Measurements from ENCODE around the gene ERO1B.
A peak's percentile ranks its signal among the peaks of the same experiment; 100 is the strongest.

Gene ERO1B

DNA sequence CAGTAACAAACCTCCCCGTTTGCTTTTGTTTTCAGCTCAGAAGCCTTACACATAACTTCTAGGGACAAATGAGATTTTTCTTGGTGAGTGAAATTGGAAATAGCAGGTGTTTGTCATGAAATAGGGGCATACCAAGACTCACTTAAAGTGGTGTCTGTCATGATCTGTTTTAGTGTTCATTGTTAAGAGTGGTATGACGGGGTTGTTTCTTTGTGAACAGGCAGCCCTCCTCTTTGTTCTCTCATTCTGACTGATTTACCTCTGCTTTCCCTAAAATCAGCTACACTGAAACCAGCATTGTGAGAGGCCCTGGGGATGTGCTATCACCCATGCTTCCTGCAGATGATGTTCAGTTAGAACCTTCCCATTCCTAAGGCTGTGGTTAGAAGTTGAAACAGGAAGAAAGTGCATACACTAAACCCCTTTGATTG, 2.5 kb upstream of the ERO1B start:
- DNase-seq (ENCODE audit: insufficient read length, low spot score) (no peak), FAIRE-seq (no peak)
- no peak for TF ChIP-seq POLR2A (IDR thresholded peaks at IDR 0.05; ENCODE audit: low read depth, low read length)

DNA sequence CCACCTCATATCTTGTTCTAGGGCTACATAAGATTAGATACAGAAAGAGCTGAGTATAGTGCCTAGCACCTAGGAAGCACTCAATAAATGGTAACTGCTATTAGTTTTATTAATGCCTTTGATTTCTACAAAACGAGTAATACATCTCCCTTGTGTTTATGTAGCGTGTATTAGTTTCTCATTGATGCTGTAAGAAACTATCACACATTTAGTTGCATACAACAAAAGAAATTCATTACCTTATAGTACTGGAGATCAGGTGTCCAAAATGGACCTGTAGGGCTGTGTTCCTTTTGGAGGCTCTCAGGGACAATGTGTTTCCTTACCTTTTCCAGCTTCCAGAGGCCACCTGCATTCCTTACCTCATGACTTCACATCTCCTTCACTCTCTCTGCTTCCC, 961 bp upstream of the ERO1B start:
- DNase-seq (ENCODE audit: insufficient read length, low spot score): no peak
- FAIRE-seq: no peak
- TF ChIP-seq POLR2A (IDR thresholded peaks at IDR 0.05; ENCODE audit: low read depth, low read length): no peak

DNA sequence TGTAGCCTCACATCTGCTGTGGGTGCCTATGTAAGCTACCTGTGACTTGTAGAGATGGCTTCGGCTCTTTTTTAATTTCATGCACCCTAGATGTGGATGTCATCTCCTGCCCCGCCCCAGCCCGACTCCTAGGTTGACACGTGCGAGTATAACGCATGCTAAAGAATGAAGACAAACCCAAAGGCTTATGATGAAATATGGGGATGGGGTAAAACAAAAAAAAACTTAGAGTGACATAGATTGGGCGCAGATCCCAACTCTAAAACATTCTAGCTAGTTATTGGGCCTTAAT, 613 bp upstream of the ERO1B start:
- FAIRE-seq (no peak), DNase-seq (ENCODE audit: insufficient read length, low spot score) (no peak)
- TF ChIP-seq POLR2A (IDR thresholded peaks at IDR 0.05; ENCODE audit: low read depth, low read length): no peak

DNA sequence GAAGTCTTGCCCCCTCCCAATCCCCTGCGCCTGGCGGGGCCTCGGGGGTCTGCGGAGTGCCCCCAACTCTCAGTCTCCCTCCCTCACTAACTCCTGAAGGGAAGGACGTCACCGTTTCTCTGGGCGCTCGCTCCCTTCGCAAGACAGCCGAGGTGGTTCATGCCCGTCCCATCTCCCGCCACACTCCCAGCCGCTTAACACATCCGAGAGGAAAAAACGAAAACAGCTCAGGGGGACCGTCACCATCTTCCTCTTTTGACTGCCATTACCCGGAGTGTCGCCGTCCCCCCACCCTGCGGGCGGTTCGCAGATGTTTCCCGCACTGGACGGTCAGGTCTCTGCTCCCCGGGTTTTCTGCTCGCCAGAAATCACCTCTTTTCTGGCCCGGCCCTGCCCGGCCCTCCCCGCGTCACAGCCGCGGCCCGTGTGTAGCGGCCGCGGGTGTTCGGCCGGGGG, 532 bp downstream of the ERO1B start:
- FAIRE-seq (no peak), DNase-seq (ENCODE audit: insufficient read length, low spot score) (peak; percentile 28)
- no peak for TF ChIP-seq POLR2A (IDR thresholded peaks at IDR 0.05; ENCODE audit: low read depth, low read length)

DNA sequence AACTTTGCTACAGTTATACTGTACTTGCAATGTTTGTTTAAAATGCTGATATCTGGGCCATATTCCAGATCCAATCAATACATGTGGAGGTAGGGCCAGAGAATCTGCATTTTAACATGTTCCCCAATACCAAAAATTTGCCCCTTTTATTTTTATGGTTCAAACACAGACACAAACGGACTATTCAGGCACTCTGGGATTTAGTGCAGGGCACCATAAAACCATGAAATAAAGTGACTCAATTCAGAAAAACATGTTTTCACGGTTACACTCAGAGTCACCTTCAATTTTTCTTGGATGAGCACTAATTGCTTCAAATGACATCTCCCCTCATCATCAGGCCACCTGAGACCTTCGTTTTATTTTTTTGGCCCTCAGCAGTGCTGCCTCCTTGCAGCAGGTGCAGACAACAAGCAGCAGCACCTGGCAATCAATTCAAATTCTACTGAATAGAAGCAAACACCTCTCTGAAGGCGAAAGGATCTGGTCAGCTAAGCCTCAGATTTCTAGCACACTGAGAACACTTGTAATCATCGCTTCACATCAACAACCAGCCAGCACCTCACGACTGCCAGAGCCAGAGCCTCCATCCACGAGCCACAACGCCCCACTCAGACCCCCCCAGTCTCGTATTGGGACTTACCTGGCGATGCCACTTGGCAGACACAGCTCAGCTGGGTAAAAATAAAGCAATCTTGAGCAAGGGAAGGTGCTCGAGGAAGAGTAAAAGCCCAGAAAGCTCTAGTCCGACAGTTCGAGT, 1.1 kb downstream of the ERO1B start:
- TF ChIP-seq POLR2A (IDR thresholded peaks at IDR 0.05; ENCODE audit: low read depth, low read length): no peak
- FAIRE-seq: no peak
- DNase-seq (ENCODE audit: insufficient read length, low spot score): no peak

DNA sequence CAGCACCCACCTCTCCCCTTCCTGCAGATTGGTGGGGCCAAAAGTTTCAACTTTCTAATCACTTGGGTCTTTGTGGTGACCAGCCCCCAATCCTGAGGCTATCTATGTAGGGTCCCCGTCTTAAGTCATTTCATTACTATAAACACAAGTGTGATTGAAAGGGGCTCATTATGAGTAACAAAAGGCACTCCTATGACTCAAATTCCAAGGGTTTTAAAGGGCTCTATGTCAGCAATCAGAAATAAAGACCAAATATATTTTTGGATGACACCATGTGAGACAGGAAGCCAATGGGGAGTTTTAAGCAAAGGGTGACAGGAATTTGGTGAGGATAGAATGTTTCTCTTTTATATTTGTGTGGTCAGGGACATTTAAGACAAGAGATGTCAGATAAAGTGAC, 6.2 kb downstream of the ERO1B start:
- DNase-seq (ENCODE audit: insufficient read length, low spot score): no peak
- FAIRE-seq: no peak
- no peak for TF ChIP-seq POLR2A (IDR thresholded peaks at IDR 0.05; ENCODE audit: low read depth, low read length)

DNA sequence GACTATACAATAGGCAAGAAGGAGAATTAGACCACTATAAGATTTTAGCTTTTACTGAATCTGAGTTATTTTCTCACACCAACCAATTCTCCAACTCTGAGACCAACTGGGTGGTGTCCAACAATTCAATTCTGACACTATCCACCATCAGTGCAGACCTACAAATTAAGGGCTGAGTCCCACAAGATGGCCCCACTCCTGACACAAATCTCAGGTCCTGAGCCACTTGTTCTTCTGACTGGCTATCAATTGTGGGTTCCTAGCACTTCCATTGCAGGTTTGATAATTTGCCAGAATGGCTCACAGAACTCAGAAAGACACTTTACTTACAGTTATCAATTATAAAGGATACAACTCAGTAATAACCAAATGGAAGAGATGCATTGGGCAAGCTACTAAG, 6.7 kb downstream of the ERO1B start:
- no peak for FAIRE-seq
- no peak for DNase-seq (ENCODE audit: insufficient read length, low spot score)
- no peak for TF ChIP-seq POLR2A (IDR thresholded peaks at IDR 0.05; ENCODE audit: low read depth, low read length)

DNA sequence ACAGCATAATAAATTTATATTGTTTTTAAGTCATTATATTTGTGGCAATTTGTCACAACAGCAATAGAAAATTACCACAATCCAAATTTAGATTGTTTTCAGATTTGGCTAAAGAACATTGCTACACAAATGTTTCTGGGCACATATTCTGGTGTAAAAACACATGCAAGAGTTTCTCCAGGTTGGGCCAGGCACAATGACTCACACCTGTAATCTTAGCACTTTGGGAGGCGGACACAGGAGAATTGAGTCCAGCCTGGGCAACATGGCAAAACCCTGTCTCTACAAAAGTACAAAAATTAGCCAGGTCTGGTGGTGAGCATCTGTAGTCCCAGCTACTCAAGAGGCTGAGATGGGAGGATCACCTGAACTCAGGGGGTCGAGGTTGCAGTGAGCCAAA, 8.4 kb downstream of the ERO1B start:
- no peak for FAIRE-seq
- TF ChIP-seq POLR2A (IDR thresholded peaks at IDR 0.05; ENCODE audit: low read depth, low read length): no peak
- DNase-seq (ENCODE audit: insufficient read length, low spot score): no peak

DNA sequence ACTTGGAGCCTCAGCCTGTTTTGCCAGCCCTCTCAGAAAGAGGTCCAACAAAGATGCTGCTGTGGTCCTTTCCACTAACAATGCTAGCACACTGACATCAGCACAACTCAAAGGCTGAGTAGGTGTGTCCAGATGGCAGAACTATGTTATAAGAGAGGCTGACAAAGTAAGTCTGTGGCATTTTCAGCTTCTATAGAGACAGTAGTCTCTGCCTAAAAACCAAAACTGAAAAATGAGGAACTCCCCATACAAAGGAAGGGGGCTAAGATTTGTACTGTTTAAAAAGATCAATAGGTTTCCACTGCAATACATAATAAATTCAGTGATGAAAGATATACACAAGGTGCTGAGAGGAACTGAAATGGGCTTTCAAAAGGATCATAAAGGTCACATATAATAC, 12.3 kb downstream of the ERO1B start:
- no peak for DNase-seq (ENCODE audit: insufficient read length, low spot score)
- TF ChIP-seq POLR2A (IDR thresholded peaks at IDR 0.05; ENCODE audit: low read depth, low read length): no peak
- FAIRE-seq: no peak

DNA sequence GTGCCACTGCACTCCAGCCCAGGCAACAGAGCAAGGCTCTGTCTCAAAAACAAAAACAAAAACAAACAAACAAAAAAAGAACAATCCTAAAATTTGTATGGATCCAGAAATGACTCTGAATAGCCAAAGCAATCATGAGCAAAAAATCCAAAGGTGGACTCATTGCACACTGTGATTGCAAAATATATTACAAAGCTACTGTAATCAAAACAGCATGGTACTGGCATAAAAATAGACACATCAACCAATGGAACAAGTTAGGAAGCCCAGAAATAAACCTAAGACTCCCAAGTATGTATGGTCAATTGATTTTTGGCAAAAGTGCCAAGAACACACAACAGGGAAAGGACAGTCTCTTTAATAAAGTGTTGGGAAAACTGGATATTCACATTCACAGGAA, 19.9 kb downstream of the ERO1B start:
- no peak for DNase-seq (ENCODE audit: insufficient read length, low spot score)
- no peak for TF ChIP-seq POLR2A (IDR thresholded peaks at IDR 0.05; ENCODE audit: low read depth, low read length)
- no peak for FAIRE-seq

DNA sequence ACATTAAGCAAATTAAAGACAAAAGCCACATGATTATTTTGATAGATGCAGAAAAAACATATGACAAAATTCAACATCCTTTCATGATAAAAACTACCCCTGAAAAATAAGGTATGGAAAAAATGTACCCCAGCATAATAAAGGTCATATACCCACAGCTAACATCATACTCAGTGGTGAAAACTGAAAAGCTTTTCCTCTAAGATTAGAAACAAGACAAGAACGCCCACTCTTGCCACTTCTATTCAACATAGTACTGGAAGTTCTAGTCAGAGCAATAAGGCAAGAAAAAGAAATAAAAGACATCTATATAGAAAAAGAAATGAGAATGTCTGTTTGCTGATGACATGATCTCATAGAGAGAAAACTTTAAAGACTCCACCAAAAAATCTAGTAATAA, 20.7 kb downstream of the ERO1B start:
- FAIRE-seq (no peak), DNase-seq (ENCODE audit: insufficient read length, low spot score) (no peak)
- no peak for TF ChIP-seq POLR2A (IDR thresholded peaks at IDR 0.05; ENCODE audit: low read depth, low read length)

DNA sequence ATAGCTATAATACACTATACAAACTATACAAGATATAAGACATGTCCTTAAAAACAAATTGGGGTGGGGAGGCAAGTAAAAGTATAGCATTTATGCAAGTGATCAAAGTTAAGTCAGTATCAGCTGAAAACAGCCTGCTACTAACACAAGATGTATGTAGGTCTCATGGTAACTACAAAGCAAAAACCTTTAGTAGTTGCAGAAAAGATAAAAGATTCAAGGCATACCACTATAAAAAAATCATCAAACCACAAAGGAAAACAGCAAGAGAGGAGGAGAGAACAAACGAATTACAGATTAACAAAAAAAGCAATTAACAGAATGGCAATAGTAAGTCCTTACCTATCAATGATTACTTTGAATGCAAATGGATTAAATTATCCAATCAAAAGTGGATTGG, 22.7 kb downstream of the ERO1B start:
- FAIRE-seq (no peak), DNase-seq (ENCODE audit: insufficient read length, low spot score) (no peak)
- no peak for TF ChIP-seq POLR2A (IDR thresholded peaks at IDR 0.05; ENCODE audit: low read depth, low read length)

DNA sequence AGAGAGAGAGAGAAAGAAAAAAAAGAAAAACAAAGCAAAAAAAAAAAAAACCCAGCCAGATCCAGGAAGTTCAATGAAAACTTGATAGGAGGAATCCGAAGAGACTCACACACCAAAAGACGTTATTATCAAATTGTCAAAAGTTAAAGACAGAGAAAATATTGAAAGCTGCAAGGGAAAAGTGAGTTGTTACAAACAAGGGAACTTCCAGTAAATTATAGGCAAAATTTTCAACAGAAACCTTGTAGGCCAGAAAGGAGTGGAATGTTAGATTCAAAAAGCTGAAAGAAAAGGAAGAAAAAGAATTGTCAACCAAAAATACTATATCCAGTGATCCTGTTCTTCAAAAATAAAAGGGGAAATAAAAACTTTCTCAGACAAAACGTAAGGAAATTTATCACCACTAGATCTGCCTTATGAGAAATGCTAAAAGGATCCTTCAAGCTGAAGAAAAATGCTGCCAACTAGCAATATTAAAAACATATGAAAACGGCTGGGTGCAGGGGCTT, 23.6 kb downstream of the ERO1B start:
- no peak for TF ChIP-seq POLR2A (IDR thresholded peaks at IDR 0.05; ENCODE audit: low read depth, low read length)
- FAIRE-seq (no peak), DNase-seq (ENCODE audit: insufficient read length, low spot score) (no peak)

DNA sequence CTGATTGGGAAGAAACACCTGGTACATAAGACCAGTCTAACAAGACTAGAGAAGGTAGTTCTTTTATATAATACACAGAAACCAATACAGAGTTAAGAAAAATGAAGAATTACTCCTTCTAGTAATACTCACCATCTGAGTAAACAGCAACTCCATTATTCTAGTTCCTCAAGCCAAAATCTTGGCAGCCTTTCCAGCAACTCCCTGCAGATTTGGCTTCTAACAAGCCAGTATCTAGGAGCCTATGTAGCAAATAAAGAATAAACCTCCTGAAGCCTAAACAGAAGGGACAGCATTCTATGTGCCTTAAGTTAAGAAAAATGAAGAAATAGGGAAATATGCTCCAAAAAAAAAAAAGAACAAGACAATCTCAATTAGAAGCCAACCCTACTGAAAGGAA, 24.5 kb downstream of the ERO1B start:
- no peak for FAIRE-seq
- no peak for TF ChIP-seq POLR2A (IDR thresholded peaks at IDR 0.05; ENCODE audit: low read depth, low read length)
- no peak for DNase-seq (ENCODE audit: insufficient read length, low spot score)

DNA sequence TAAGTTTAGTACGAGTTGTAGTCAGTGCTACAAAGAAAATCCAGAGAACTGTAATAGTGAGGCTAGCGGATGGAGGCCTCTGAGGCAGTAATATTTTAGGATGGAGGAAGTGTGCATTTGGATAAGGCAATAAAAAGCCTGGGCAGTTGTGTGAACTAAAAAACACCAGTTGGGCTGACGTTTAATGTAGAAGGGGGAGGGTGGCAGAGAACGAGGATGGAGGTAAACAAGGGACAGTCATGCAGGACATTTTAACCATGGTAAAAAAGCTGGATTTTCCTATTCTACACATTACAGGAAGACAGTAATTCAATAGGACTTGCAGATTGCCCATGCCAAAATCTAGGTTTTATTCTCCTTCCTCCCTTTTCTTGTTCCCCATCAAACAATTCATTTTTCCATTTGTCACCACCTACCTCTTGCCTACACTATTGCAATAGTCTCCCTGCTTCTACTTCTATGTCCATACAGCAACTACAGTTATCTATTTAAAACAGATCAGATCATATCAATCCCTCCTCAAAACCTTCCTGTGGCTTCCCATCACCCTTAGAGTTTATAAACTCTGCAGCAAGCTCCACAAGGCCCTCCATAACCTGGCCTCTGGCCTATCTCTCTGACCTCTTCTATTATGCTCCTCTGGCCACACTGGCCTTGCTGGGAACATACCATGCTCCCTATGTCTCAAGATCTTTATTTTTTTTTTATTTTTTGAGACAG, 27.7 kb downstream of the ERO1B start:
- no peak for TF ChIP-seq POLR2A (IDR thresholded peaks at IDR 0.05; ENCODE audit: low read depth, low read length)
- no peak for FAIRE-seq

More for the DNA sequence above, 27.7 kb downstream of the ERO1B start:
- no peak for DNase-seq (ENCODE audit: insufficient read length, low spot score)
